SK-N-SH treated with all-trans-retinoic acid at 6 μM for 48 hours (cell line): Measurements from ENCODE around the gene KIF20B.

Source experiments
- ATAC-seq: fragments of 200-7000 bp; cut with Tn5 transposase; 3 replicates; pipeline ENCODE4 v1.9.1; 2020; ENCODE audit warnings: mild to moderate bottlenecking, moderate library complexity
- ARNTL ChIP-seq: fragments of 450-650 bp; formaldehyde crosslinking; IDR thresholded peaks from 2 replicates; pipeline ENCODE4 v1.5.0; 2020; ENCODE audit warnings: low read depth, mild to moderate bottlenecking, moderate library complexity, borderline replicate concordance
- BACH2 ChIP-seq: fragments of 250-450 bp; sonication (Bioruptor Pico); IDR thresholded peaks from 2 replicates; pipeline ENCODE4 v1.9.0; 2021; ENCODE audit warnings: mild to moderate bottlenecking, borderline replicate concordance
- CSDC2 ChIP-seq: fragments of 250-450 bp; sonication (Bioruptor Pico); IDR thresholded peaks from 2 replicates; pipeline ENCODE4 v1.5.0; 2020; ENCODE audit warnings: mild to moderate bottlenecking, moderate library complexity
- CSRNP3 ChIP-seq: fragments of 250-450 bp; sonication (Bioruptor Pico); IDR thresholded peaks from 2 replicates; pipeline ENCODE4 v1.5.1; 2021; ENCODE audit warnings: mild to moderate bottlenecking, moderate library complexity
- ESRRG ChIP-seq: fragments of 250-450 bp; sonication (Bioruptor Pico); IDR thresholded peaks from 2 replicates; pipeline ENCODE4 v1.6.1; 2021; ENCODE audit warnings: mild to moderate bottlenecking
- GLIS3 ChIP-seq: fragments of 250-450 bp; sonication (Bioruptor Pico); IDR thresholded peaks from 2 replicates; pipeline ENCODE4 v1.5.0; 2020; ENCODE audit warnings: mild to moderate bottlenecking, moderate library complexity
- ISL1 ChIP-seq: fragments of 250-450 bp; sonication (Bioruptor Pico); IDR thresholded peaks from 2 replicates; pipeline ENCODE4 v2.1.2; 2022; ENCODE audit warnings: mild to moderate bottlenecking, moderate library complexity
- OSR1 ChIP-seq: fragments of 250-450 bp; sonication (Bioruptor Pico); IDR thresholded peaks from 2 replicates; pipeline ENCODE4 v1.8.0; 2022; ENCODE audit warnings: moderate library complexity, mild to moderate bottlenecking, inconsistent platforms
- PATZ1 ChIP-seq: fragments of 250-450 bp; sonication (Bioruptor Pico); IDR thresholded peaks from 2 replicates; pipeline ENCODE4 v1.8.0; 2020; ENCODE audit warnings: mild to moderate bottlenecking, moderate library complexity, borderline replicate concordance
- PPARA ChIP-seq: fragments of 250-450 bp; sonication (Bioruptor Pico); IDR thresholded peaks from 2 replicates; pipeline ENCODE4 v1.5.0; 2020; ENCODE audit warnings: mild to moderate bottlenecking, borderline replicate concordance
- RARB ChIP-seq: fragments of 250-450 bp; sonication (Bioruptor Pico); IDR thresholded peaks from 2 replicates; pipeline ENCODE4 v1.8.0; 2021; ENCODE audit warnings: mild to moderate bottlenecking, moderate library complexity
- SNAI2 ChIP-seq: fragments of 250-450 bp; sonication (Bioruptor Pico); IDR thresholded peaks from 2 replicates; pipeline ENCODE4 v1.5.0; 2020; ENCODE audit warnings: mild to moderate bottlenecking, moderate library complexity
- TCF4 ChIP-seq: fragments of 250-450 bp; sonication (Bioruptor Pico); IDR thresholded peaks from 2 replicates; pipeline ENCODE4 v1.8.0; 2021; ENCODE audit warnings: mild to moderate bottlenecking, moderate library complexity, borderline replicate concordance
- TOX ChIP-seq: fragments of 250-450 bp; sonication (Bioruptor Pico); IDR thresholded peaks from 2 replicates; pipeline ENCODE4 v1.8.0; 2021; ENCODE audit warnings: mild to moderate bottlenecking, moderate library complexity, borderline replicate concordance
- ZFP3 ChIP-seq: fragments of 250-450 bp; sonication (Bioruptor Pico); IDR thresholded peaks from 2 replicates; pipeline ENCODE4 v1.5.0; 2020; ENCODE audit warnings: mild to moderate bottlenecking, moderate library complexity
- ZFP30 ChIP-seq: fragments of 450-650 bp; formaldehyde crosslinking; IDR thresholded peaks from 2 replicates; pipeline ENCODE4 v1.5.0; 2022; ENCODE audit warnings: mild to moderate bottlenecking, moderate library complexity
- ZNF565 ChIP-seq: fragments of 450-650 bp; formaldehyde crosslinking; conservative IDR thresholded peaks from 2 replicates; pipeline ENCODE4 v1.5.0; 2020; ENCODE audit warnings: low read depth, mild to moderate bottlenecking, moderate library complexity
- ZNF70 ChIP-seq: fragments of 450-650 bp; formaldehyde crosslinking; IDR thresholded peaks from 2 replicates; pipeline ENCODE4 v1.5.0; 2020; ENCODE audit warnings: mild to moderate bottlenecking, moderate library complexity
- ZNF8 ChIP-seq: fragments of 450-650 bp; formaldehyde crosslinking; IDR thresholded peaks from 2 replicates; pipeline ENCODE4 v1.5.0; 2020; ENCODE audit warnings: mild to moderate bottlenecking, moderate library complexity
- TF ChIP-seq, protein P1 (sequence below): fragments of 250-450 bp; sonication (Bioruptor Pico); IDR thresholded peaks from 2 replicates; pipeline ENCODE4 v1.5.0; 2020; ENCODE audit warnings: mild to moderate bottlenecking, moderate library complexity
- TF ChIP-seq, protein P2 (sequence below): fragments of 250-450 bp; sonication (Bioruptor Pico); IDR thresholded peaks from 2 replicates; pipeline ENCODE4 v1.8.0; 2021; ENCODE audit warnings: low read depth, mild to moderate bottlenecking, moderate library complexity, borderline replicate concordance
- TF ChIP-seq, protein P3 (sequence below): fragments of 250-450 bp; sonication (Bioruptor Pico); IDR thresholded peaks from 2 replicates; pipeline ENCODE4 v1.5.1; 2020; ENCODE audit warnings: low read depth, mild to moderate bottlenecking, moderate library complexity

KIF20B gene

GRCh38 chr10:89805599-89806013 lies 104.2 kb downstream of the KIF20B start:
- no peak for ATAC-seq
- no peak for TF ChIP-seq ZNF8 (CRISPR knock-in tag)
- no peak for TF ChIP-seq PPARA (CRISPR knock-in tag)
- TF ChIP-seq, protein P1, sequence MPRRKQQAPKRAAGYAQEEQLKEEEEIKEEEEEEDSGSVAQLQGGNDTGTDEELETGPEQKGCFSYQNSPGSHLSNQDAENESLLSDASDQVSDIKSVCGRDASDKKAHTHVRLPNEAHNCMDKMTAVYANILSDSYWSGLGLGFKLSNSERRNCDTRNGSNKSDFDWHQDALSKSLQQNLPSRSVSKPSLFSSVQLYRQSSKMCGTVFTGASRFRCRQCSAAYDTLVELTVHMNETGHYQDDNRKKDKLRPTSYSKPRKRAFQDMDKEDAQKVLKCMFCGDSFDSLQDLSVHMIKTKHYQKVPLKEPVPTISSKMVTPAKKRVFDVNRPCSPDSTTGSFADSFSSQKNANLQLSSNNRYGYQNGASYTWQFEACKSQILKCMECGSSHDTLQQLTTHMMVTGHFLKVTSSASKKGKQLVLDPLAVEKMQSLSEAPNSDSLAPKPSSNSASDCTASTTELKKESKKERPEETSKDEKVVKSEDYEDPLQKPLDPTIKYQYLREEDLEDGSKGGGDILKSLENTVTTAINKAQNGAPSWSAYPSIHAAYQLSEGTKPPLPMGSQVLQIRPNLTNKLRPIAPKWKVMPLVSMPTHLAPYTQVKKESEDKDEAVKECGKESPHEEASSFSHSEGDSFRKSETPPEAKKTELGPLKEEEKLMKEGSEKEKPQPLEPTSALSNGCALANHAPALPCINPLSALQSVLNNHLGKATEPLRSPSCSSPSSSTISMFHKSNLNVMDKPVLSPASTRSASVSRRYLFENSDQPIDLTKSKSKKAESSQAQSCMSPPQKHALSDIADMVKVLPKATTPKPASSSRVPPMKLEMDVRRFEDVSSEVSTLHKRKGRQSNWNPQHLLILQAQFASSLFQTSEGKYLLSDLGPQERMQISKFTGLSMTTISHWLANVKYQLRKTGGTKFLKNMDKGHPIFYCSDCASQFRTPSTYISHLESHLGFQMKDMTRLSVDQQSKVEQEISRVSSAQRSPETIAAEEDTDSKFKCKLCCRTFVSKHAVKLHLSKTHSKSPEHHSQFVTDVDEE, result no peak
- TF ChIP-seq TCF4 (CRISPR knock-in tag), result no peak
- no peak for TF ChIP-seq ZFP3 (CRISPR knock-in tag)
- no peak for TF ChIP-seq ZNF70 (CRISPR knock-in tag)
- TF ChIP-seq GLIS3 (CRISPR knock-in tag), result no peak
- no peak for TF ChIP-seq OSR1
- TF ChIP-seq, protein P2, sequence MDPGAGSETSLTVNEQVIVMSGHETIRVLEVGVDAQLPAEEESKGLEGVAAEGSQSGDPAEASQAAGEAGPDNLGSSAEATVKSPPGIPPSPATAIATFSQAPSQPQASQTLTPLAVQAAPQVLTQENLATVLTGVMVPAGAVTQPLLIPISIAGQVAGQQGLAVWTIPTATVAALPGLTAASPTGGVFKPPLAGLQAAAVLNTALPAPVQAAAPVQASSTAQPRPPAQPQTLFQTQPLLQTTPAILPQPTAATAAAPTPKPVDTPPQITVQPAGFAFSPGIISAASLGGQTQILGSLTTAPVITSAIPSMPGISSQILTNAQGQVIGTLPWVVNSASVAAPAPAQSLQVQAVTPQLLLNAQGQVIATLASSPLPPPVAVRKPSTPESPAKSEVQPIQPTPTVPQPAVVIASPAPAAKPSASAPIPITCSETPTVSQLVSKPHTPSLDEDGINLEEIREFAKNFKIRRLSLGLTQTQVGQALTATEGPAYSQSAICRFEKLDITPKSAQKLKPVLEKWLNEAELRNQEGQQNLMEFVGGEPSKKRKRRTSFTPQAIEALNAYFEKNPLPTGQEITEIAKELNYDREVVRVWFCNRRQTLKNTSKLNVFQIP (CRISPR knock-in tag), result no peak
- no peak for TF ChIP-seq BACH2 (CRISPR knock-in tag)
- no peak for TF ChIP-seq ZFP30 (CRISPR knock-in tag)
- TF ChIP-seq CSRNP3 (CRISPR knock-in tag), result no peak
- TF ChIP-seq TOX (CRISPR knock-in tag), result no peak
- TF ChIP-seq ZNF565 (CRISPR knock-in tag), result no peak
- TF ChIP-seq SNAI2 (CRISPR knock-in tag), result no peak
- TF ChIP-seq, protein P3, sequence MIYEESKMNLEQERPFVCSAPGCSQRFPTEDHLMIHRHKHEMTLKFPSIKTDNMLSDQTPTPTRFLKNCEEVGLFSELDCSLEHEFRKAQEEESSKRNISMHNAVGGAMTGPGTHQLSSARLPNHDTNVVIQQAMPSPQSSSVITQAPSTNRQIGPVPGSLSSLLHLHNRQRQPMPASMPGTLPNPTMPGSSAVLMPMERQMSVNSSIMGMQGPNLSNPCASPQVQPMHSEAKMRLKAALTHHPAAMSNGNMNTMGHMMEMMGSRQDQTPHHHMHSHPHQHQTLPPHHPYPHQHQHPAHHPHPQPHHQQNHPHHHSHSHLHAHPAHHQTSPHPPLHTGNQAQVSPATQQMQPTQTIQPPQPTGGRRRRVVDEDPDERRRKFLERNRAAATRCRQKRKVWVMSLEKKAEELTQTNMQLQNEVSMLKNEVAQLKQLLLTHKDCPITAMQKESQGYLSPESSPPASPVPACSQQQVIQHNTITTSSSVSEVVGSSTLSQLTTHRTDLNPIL (CRISPR knock-in tag), result no peak
- no peak for TF ChIP-seq CSDC2
- TF ChIP-seq ISL1 (CRISPR knock-in tag), result no peak
- TF ChIP-seq ESRRG, result no peak
- no peak for TF ChIP-seq RARB (CRISPR knock-in tag)

GRCh38 chr10:89808842-89809241 lies 107.5 kb downstream of the KIF20B start:
- TF ChIP-seq ESRRG (no peak), ARNTL (no peak), PPARA (CRISPR knock-in tag) (no peak), PATZ1 (no peak), ISL1 (CRISPR knock-in tag) (no peak), TOX (CRISPR knock-in tag) (no peak), OSR1 (no peak), ZNF8 (CRISPR knock-in tag) (no peak), CSRNP3 (CRISPR knock-in tag) (no peak)
- TF ChIP-seq, protein P3 (CRISPR knock-in tag), result no peak
- TF ChIP-seq, protein P1, result no peak
- ATAC-seq, result no peak
